Adrenal gland (tissue), 5 donors: ENCODE data around the gene RPH3AL.

Source experiments
- POLR2A ChIP-seq, 2 donors: fragments of 450-650 bp; IDR thresholded peaks; one replicate each; pipeline ENCODE4 v1.6.1; 2017; ENCODE audit warnings: antibody characterized with exemption in 2 of 2, mild to moderate bottlenecking in 2 of 2, moderate library complexity in 1 of 2
- TF ChIP-seq, protein P1 (sequence below), 6 experiments: fragments of 450-650 bp in 4 of 6; fragments of 200-600 bp in 2 of 6; sonication (generic) in 1 of 6; IDR thresholded peaks; 1 replicate in 5 of 6; 2 replicates in 1 of 6; pipeline versions ENCODE4 v1.5.1 to v1.8.0; 2016 to 2021; ENCODE audit warnings: antibody characterized with exemption in 6 of 6, mild to moderate bottlenecking in 2 of 6, moderate library complexity in 1 of 6
- donor health status: DM: no; HTN: no; CAD: no.

- no peak for TF ChIP-seq POLR2A (IDR thresholded peaks at IDR 0.05)
- TF ChIP-seq, protein P1, sequence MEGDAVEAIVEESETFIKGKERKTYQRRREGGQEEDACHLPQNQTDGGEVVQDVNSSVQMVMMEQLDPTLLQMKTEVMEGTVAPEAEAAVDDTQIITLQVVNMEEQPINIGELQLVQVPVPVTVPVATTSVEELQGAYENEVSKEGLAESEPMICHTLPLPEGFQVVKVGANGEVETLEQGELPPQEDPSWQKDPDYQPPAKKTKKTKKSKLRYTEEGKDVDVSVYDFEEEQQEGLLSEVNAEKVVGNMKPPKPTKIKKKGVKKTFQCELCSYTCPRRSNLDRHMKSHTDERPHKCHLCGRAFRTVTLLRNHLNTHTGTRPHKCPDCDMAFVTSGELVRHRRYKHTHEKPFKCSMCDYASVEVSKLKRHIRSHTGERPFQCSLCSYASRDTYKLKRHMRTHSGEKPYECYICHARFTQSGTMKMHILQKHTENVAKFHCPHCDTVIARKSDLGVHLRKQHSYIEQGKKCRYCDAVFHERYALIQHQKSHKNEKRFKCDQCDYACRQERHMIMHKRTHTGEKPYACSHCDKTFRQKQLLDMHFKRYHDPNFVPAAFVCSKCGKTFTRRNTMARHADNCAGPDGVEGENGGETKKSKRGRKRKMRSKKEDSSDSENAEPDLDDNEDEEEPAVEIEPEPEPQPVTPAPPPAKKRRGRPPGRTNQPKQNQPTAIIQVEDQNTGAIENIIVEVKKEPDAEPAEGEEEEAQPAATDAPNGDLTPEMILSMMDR (IDR thresholded peaks at IDR 0.05) = no peak
Observed at GRCh38 chr17:213286-214105, 139.1 kb downstream of the RPH3AL start.
